ENCODE results near the gene ZDHHC18. TPM values are rescaled to one million over a fixed set of nuclear protein-coding genes. Genes with fewer than 3 reads are reported as not detected.
"Not testable (repeated sequence)": the region's sequence is repeated elsewhere in the genome, so short reads cannot be mapped to it uniquely, and the experiment has no call there.

ZDHHC18 gene
- polyA plus RNA-seq, 6 donors from 2014 or later, result 2.2 to 7.9 (median 2.4) TPM

- DNase-seq, result no peak
- peak in 1 of 2 donors; percentile 33 for ATAC-seq (ENCODE audit: low read depth in 2 of 2)
- Mint-ChIP-seq H3K27ac (peak overlapping the region in 5 of 6 donors; percentile 38 to 91 (median 59)), H3K27me3 (peaks cover 0 to 5% (median 5%) of the 10 kb centered on the region in 3 donors), H3K36me3 (no peaks in the 10 kb centered on the region), H3K4me3 (peak overlapping the region; percentile 72 to 94 (median 82)), H3K4me1 (peaks cover 45 to 61% (median 45%) of the 10 kb centered on the region in 3 donors), H3K9me3 (no peaks in the 10 kb centered on the region)
Measured at GRCh38 chr1:26828411-26828991, 2.0 kb downstream of the ZDHHC18 start.

- peaks cover 0 to 5% (median 5%) of the 10 kb centered on the region in 3 donors for H3K27me3 Mint-ChIP-seq
- no peaks in the 10 kb centered on the region for H3K9me3 Mint-ChIP-seq
- no peak for DNase-seq
- peaks cover 53 to 70% (median 54%) of the 10 kb centered on the region in 3 donors for H3K4me1 Mint-ChIP-seq
- H3K36me3 Mint-ChIP-seq, result no peaks in the 10 kb centered on the region
- ATAC-seq (ENCODE audit: low read depth in 2 of 2), result no peak
- peak overlapping the region in 5 of 6 donors; percentile 23 to 91 (median 56) for H3K27ac Mint-ChIP-seq
- H3K4me3 Mint-ChIP-seq, result peak overlapping the region in 4 of 8 donors; percentile 20 to 79 (median 55)
Measured at GRCh38 chr1:26829184-26829911, 2.9 kb downstream of the ZDHHC18 start.

GRCh38 chr1:26831059-26831458, 4.6 kb downstream of the ZDHHC18 start:
- Mint-ChIP-seq H3K27me3 (no peaks in the 10 kb centered on the region), H3K4me1 (peaks cover 55 to 66% (median 56%) of the 10 kb centered on the region in 3 donors), H3K36me3 (no peaks in the 10 kb centered on the region), H3K4me3 (peak overlapping the region in 2 of 8 donors; percentile 6 to 57), H3K9me3 (no peaks in the 10 kb centered on the region), H3K27ac (peak overlapping the region in 5 of 6 donors; percentile 16 to 99 (median 75))
- ATAC-seq (ENCODE audit: low read depth in 2 of 2), result no peak
- no peak for DNase-seq

GRCh38 chr1:26831546-26832248, 5.2 kb downstream of the ZDHHC18 start:
- Mint-ChIP-seq H3K27me3 (no peaks in the 10 kb centered on the region), H3K9me3 (no peaks in the 10 kb centered on the region)

GRCh38 chr1:26832249-26832960, 5.9 kb downstream of the ZDHHC18 start:
- Mint-ChIP-seq H3K4me1 (peaks cover 51 to 59% (median 53%) of the 10 kb centered on the region in 3 donors), H3K36me3 (no peaks in the 10 kb centered on the region)

More at GRCh38 chr1:26831546-26832248, 5.2 kb downstream of the ZDHHC18 start:
- Mint-ChIP-seq H3K27ac (peak overlapping the region; percentile 20 to 100 (median 82)), H3K4me3 (peak overlapping the region in 2 of 8 donors; percentile 6 to 57), H3K36me3 (no peaks in the 10 kb centered on the region), H3K4me1 (peaks cover 55 to 64% (median 56%) of the 10 kb centered on the region in 3 donors)
- DNase-seq (no peak), ATAC-seq (ENCODE audit: low read depth in 2 of 2) (no peak)

GRCh38 chr1:26833432-26834405, 7.2 kb downstream of the ZDHHC18 start:
- Mint-ChIP-seq H3K4me1 (peaks cover 38 to 46% (median 43%) of the 10 kb centered on the region in 3 donors), H3K27ac (peak overlapping the region; percentile 99 to 100 (median 100)), H3K27me3 (no peaks in the 10 kb centered on the region), H3K4me3 (peak overlapping the region; percentile 55 to 89 (median 82)), H3K36me3 (no peaks in the 10 kb centered on the region), H3K9me3 (no peaks in the 10 kb centered on the region)
- DNase-seq, result peak; percentile 91
- peak; percentile 98 for ATAC-seq (ENCODE audit: low read depth in 2 of 2)

More at GRCh38 chr1:26832249-26832960, 5.9 kb downstream of the ZDHHC18 start:
- H3K9me3 Mint-ChIP-seq, result no peaks in the 10 kb centered on the region
- DNase-seq (no peak), ATAC-seq (ENCODE audit: low read depth in 2 of 2) (no peak)
- peak overlapping the region; percentile 72 to 100 (median 100) for H3K27ac Mint-ChIP-seq
- H3K4me3 Mint-ChIP-seq, result peak overlapping the region in 4 of 8 donors; percentile 26 to 83 (median 54)
- H3K27me3 Mint-ChIP-seq, result no peaks in the 10 kb centered on the region

- not testable (repeated sequence) for DNase-seq; H3K36me3 Mint-ChIP-seq; H3K4me3 Mint-ChIP-seq; H3K27me3 Mint-ChIP-seq; H3K9me3 Mint-ChIP-seq; ATAC-seq (ENCODE audit: low read depth in 2 of 2)
- Mint-ChIP-seq H3K27ac (peak overlapping the region in 1 of 6 donors; percentile 73), H3K4me1 (peaks cover 23 to 26% (median 24%) of the 10 kb centered on the region in 3 donors)
Measured at GRCh38 chr1:26837665-26838064, 11.2 kb downstream of the ZDHHC18 start.

- Mint-ChIP-seq H3K4me1 (peaks cover 13 to 15% (median 13%) of the 10 kb centered on the region in 3 donors), H3K36me3 (no peaks in the 10 kb centered on the region), H3K27ac (peak overlapping the region in 4 of 6 donors; percentile 2 to 88 (median 71)), H3K4me3 (peak overlapping the region in 1 of 8 donors; percentile 35), H3K9me3 (no peaks in the 10 kb centered on the region), H3K27me3 (no peaks in the 10 kb centered on the region)
- peak; percentile 96 to 97 for ATAC-seq (ENCODE audit: low read depth in 2 of 2)
- no peak for DNase-seq
Measured at GRCh38 chr1:26838474-26839338, 12.2 kb downstream of the ZDHHC18 start.

GRCh38 chr1:26839339-26839722, 12.8 kb downstream of the ZDHHC18 start:
- no peak for ATAC-seq (ENCODE audit: low read depth in 2 of 2)
- H3K36me3 Mint-ChIP-seq, result no peaks in the 10 kb centered on the region
- H3K4me3 Mint-ChIP-seq, result peak overlapping the region in 1 of 8 donors; percentile 35
- DNase-seq, result no peak
- H3K9me3 Mint-ChIP-seq, result no peaks in the 10 kb centered on the region
- H3K27ac Mint-ChIP-seq, result peak overlapping the region in 4 of 6 donors; percentile 2 to 88 (median 71)
- peaks cover 6 to 9% (median 7%) of the 10 kb centered on the region in 3 donors for H3K4me1 Mint-ChIP-seq
- H3K27me3 Mint-ChIP-seq, result no peaks in the 10 kb centered on the region

GRCh38 chr1:26839779-26840178, 13.3 kb downstream of the ZDHHC18 start:
- H3K9me3 Mint-ChIP-seq, result no peaks in the 10 kb centered on the region
- no peak for ATAC-seq (ENCODE audit: low read depth in 2 of 2)
- no peaks in the 10 kb centered on the region for H3K27me3 Mint-ChIP-seq
- no peak overlapping the region for H3K4me3 Mint-ChIP-seq
- peak overlapping the region in 1 of 6 donors; percentile 73 for H3K27ac Mint-ChIP-seq
- peaks cover 2 to 6% (median 2%) of the 10 kb centered on the region in 3 donors for H3K4me1 Mint-ChIP-seq
- no peaks in the 10 kb centered on the region for H3K36me3 Mint-ChIP-seq
- no peak for DNase-seq

GRCh38 chr1:26844424-26845196, 18.1 kb downstream of the ZDHHC18 start:
- H3K27ac Mint-ChIP-seq, result peak overlapping the region in 1 of 6 donors; percentile 11
- no peaks in the 10 kb centered on the region for H3K27me3 Mint-ChIP-seq
- no peaks in the 10 kb centered on the region for H3K4me1 Mint-ChIP-seq
- DNase-seq (no peak), ATAC-seq (ENCODE audit: low read depth in 2 of 2) (no peak)
- peaks cover 6 to 17% of the 10 kb centered on the region in 2 donors for H3K36me3 Mint-ChIP-seq
- no peak overlapping the region for H3K4me3 Mint-ChIP-seq
- no peaks in the 10 kb centered on the region for H3K9me3 Mint-ChIP-seq

All from naive B cell (primary cell).